Kidney (tissue), 14 donors: ENCODE results near the gene PCDH19. TPM values are rescaled to one million over a fixed set of nuclear protein-coding genes. Genes with fewer than 3 reads are reported as not detected.
"Not testable (repeated sequence)": the region's sequence is repeated elsewhere in the genome, so short reads cannot be mapped to it uniquely, and the experiment has no call there.

Experiments
- DNase-seq, 5 donors: peaks; one replicate each; pipeline ENCODE4 v3.0.0-alpha.2; 2013 to 2020
- FAIRE-seq: peaks from 2 replicates; lab custom pipeline; 2012; peaks lifted over from hg19 to GRCh38; lab: Jason Lieb, UNC
- H3K27ac ChIP-seq, 2 donors: one replicate each; pipeline ENCODE4 v1.7.0; 2013; ENCODE audit warnings: low read depth in 2 of 2, low read length in 2 of 2, inconsistent platforms in 1 of 2
- H3K27me3 ChIP-seq: one replicate; pipeline ENCODE4 v1.7.1; 2013; ENCODE audit warnings: low read length, inconsistent platforms; ENCODE audit not compliant: control insufficient read depth, insufficient read depth
- H3K36me3 ChIP-seq, 3 donors: one replicate each; pipeline versions ENCODE4 v1.7.0 to v1.7.1; 2013; ENCODE audit warnings: low read length in 3 of 3, control low read depth in 1 of 3, inconsistent platforms in 1 of 3; ENCODE audit not compliant: insufficient read depth in 3 of 3, control insufficient read depth in 2 of 3
- H3K4me1 ChIP-seq, 3 donors: one replicate each; pipeline versions ENCODE4 v1.7.0 to v1.7.1; 2013; ENCODE audit warnings: low read length in 3 of 3, inconsistent platforms in 1 of 3, low read depth in 1 of 3; ENCODE audit not compliant: control insufficient read depth in 2 of 3, insufficient read depth in 2 of 3
- H3K4me3 ChIP-seq, 3 donors: one replicate each; pipeline versions ENCODE4 v1.7.0 to v1.8.1; 2013; ENCODE audit warnings: low read length in 3 of 3, control low read depth in 1 of 3, inconsistent platforms in 1 of 3
- H3K9ac ChIP-seq, 3 donors: one replicate each; pipeline versions ENCODE4 v1.7.0 to v1.7.1; 2013; ENCODE audit warnings: low read length in 3 of 3, control low read depth in 1 of 3, inconsistent platforms in 1 of 3
- H3K9me3 ChIP-seq, 3 donors: one replicate each; pipeline versions ENCODE4 v1.7.0 to v1.7.1; 2013; ENCODE audit warnings: low read length in 3 of 3, control low read depth in 1 of 3, inconsistent platforms in 1 of 3; ENCODE audit not compliant: control insufficient read depth in 2 of 3, insufficient read depth in 1 of 3
- CTCF ChIP-seq: IDR thresholded peaks from 3 replicates; pipeline ENCODE4 v1.5.1; 2012; ENCODE audit warnings: mild to moderate bottlenecking, moderate library complexity, borderline replicate concordance; ENCODE audit not compliant: insufficient read depth; ENCODE audit errors: extremely low read depth
- intact Hi-C: fragments of 100-400 bp; cut with DNase I; formaldehyde crosslinking; loops from one replicate; pipeline ENCODE4 v1.11.1; 2022
- polyA plus RNA-seq: library from polyadenylated mRNA; stranded (reverse); fragments of 350-450 nt; fragmentation: Illumina TruSeq; extraction: RNeasy Lipid Tissue Mini Kit (QIAGEN cat#74804); gene quantifications from one replicate; pipeline ENCODE4 v1.2.3, GENCODE V29; 2014; ENCODE audit warnings: low read depth, low replicate concordance; ENCODE audit not compliant: insufficient read depth
- total RNA-seq: library from RNA; stranded (reverse); fragmentation: NEBNext Ultra II Directional; extraction: Animal tissue kit (Norgen Biotek cat#: 25700); gene quantifications from one replicate; pipeline ENCODE4 v1.2.1, GENCODE V29; 2021
- donor health status: control.
- donor health status: control.
- donor health status: control.
- donor health status: control.
- donor health status: control.
- donor health status: DM: yes; HTN: yes; CAD: no.
- donor health status: Normal renal cell carcinoma (clear cell type).

The PCDH19 gene
- total and polyA plus RNA-seq, 2 donors from 2014 or later = 0.66 to 0.75 TPM

GRCh38 chrX:100445593-100445992 is 35.5 kb upstream of the PCDH19 start:
- no peak for TF ChIP-seq CTCF
- intact Hi-C loops = no loop called here

GRCh38 chrX:100441321-100441720 is 31.2 kb upstream of the PCDH19 start:
- intact Hi-C loops, H3K27me3 ChIP-seq, DNase-seq, H3K9me3 ChIP-seq, H3K36me3 ChIP-seq, FAIRE-seq, H3K9ac ChIP-seq, H3K4me1 ChIP-seq, H3K4me3 ChIP-seq, H3K27ac ChIP-seq: not testable (repeated sequence)

More at GRCh38 chrX:100445593-100445992, 35.5 kb upstream of the PCDH19 start:
- DNase-seq = no peak
- Histone ChIP-seq H3K36me3 (no peaks in the 10 kb centered on the region), H3K9me3 (no peaks in the 10 kb centered on the region), H3K27me3 (no peaks in the 10 kb centered on the region), H3K4me3 (no peak overlapping the region), H3K27ac (no peak overlapping the region), H3K9ac (no peak overlapping the region), H3K4me1 (peaks cover 0 to 3% (median 0%) of the 10 kb centered on the region in 3 donors)
- no peak for FAIRE-seq

- intact Hi-C loops = no loop called here
- no peak overlapping the region for H3K4me3 ChIP-seq
Observed at GRCh38 chrX:100440006-100440405, 29.9 kb upstream of the PCDH19 start.

GRCh38 chrX:100435726-100436125 is 25.7 kb upstream of the PCDH19 start:
- H3K27ac ChIP-seq = no peak overlapping the region
- intact Hi-C loops = no loop called here
- H3K27me3 ChIP-seq = no peaks in the 10 kb centered on the region
- no peaks in the 10 kb centered on the region for H3K36me3 ChIP-seq
- DNase-seq (no peak), FAIRE-seq (no peak)
- H3K4me3 ChIP-seq = no peak overlapping the region
- no peak overlapping the region for H3K9ac ChIP-seq
- H3K4me1 ChIP-seq = no peaks in the 10 kb centered on the region
- TF ChIP-seq CTCF = no peak
- no peaks in the 10 kb centered on the region for H3K9me3 ChIP-seq

More at GRCh38 chrX:100440006-100440405, 29.9 kb upstream of the PCDH19 start:
- no peak overlapping the region for H3K27ac ChIP-seq
- DNase-seq (no peak), FAIRE-seq (no peak)
- no peaks in the 10 kb centered on the region for H3K9me3 ChIP-seq
- no peak overlapping the region for H3K9ac ChIP-seq
- H3K4me1 ChIP-seq = no peaks in the 10 kb centered on the region
- no peak for TF ChIP-seq CTCF
- no peaks in the 10 kb centered on the region for H3K27me3 ChIP-seq
- no peaks in the 10 kb centered on the region for H3K36me3 ChIP-seq
